Stomach (tissue), 9 donors: Measurements from ENCODE around the gene TSPAN11. TPM values are rescaled to one million over a fixed set of nuclear protein-coding genes. Genes with fewer than 3 reads are reported as not detected.

Experiments used
- DNase-seq, 2 donors: peaks; one replicate each; pipeline versions ENCODE4 v3.0.0 to v3.0.0-alpha.2; 2013 to 2019
- H3K27ac ChIP-seq, 5 donors: fragments of 200-600 bp in 4 of 5; sonication (generic) in 4 of 5; one replicate each; pipeline ENCODE4 v1.5.1; 2013 to 2019; ENCODE audit warnings: mild to moderate bottlenecking in 1 of 5, moderate library complexity in 1 of 5
- H3K27me3 ChIP-seq, 3 donors: fragments of 200-600 bp; sonication (generic); one replicate each; pipeline ENCODE4 v1.5.1; 2017 to 2019; ENCODE audit warnings: mixed run types in 1 of 3
- H3K36me3 ChIP-seq, 4 donors: fragments of 200-600 bp; sonication (generic); 1 replicate in 3 of 4; 2 replicates in 1 of 4; pipeline ENCODE4 v1.5.1; 2016 to 2019
- H3K4me1 ChIP-seq, 4 donors: fragments of 200-600 bp; sonication (generic); one replicate each; pipeline ENCODE4 v1.5.1; 2016 to 2019
- H3K4me3 ChIP-seq, 4 donors: fragments of 200-600 bp; sonication (generic) in 3 of 4; one replicate each; pipeline ENCODE4 v1.5.1; 2016 to 2019; ENCODE audit warnings: mild to moderate bottlenecking in 1 of 4
- H3K9me3 ChIP-seq, 4 donors: fragments of 200-600 bp; sonication (generic); one replicate each; pipeline ENCODE4 v1.5.1; 2016 to 2019
- CTCF ChIP-seq, 7 experiments: fragments of 450-650 bp in 4 of 7; fragments of 200-600 bp in 3 of 7; sonication (generic) in 3 of 7; IDR thresholded peaks; one replicate each; pipeline ENCODE4 v1.5.1; 2016 to 2019; ENCODE audit warnings: antibody characterized with exemption in 7 of 7, control low read depth in 2 of 7, mild to moderate bottlenecking in 1 of 7
- EP300 ChIP-seq: sonication (generic); formaldehyde crosslinking; IDR thresholded peaks from one replicate; pipeline ENCODE4 v1.6.1; 2017; ENCODE audit warnings: antibody characterized with exemption
- POLR2A ChIP-seq, 4 donors: fragments of 450-650 bp; IDR thresholded peaks; one replicate each; pipeline ENCODE4 v1.6.1; 2016; ENCODE audit warnings: antibody characterized with exemption in 4 of 4, control low read depth in 2 of 4, mild to moderate bottlenecking in 1 of 4, moderate library complexity in 1 of 4
- POLR2AphosphoS5 ChIP-seq, 3 donors: sonication (generic); formaldehyde crosslinking; IDR thresholded peaks; one replicate each; pipeline ENCODE4 v1.6.1; 2016; ENCODE audit warnings: antibody characterized with exemption in 3 of 3
- WGBS, 5 donors: extraction: QIAGEN DNeasy Blood & Tissue Kit in 3 of 5; methylation state at CpG; one replicate each; pipeline versions ENCODE4 v1.1.5 to v1.1.7; 2013 to 2018; 5-methylcytosine and 5-hydroxymethylcytosine counted together
- intact Hi-C: fragments of 100-400 bp; cut with DNase I; formaldehyde crosslinking; loops from one replicate; pipeline ENCODE4 v1.15.1; 2023; ENCODE audit warnings: low total_unique reads
- polyA plus RNA-seq, 3 donors: library from polyadenylated mRNA; stranded (reverse); fragments of 200-250 nt; gene quantifications; one replicate each; pipeline ENCODE4 v1.2.3, GENCODE V29; 2013
- total RNA-seq, 5 donors: library from RNA; depleted of rRNA; stranded (reverse); fragments of >200 nt; gene quantifications; one replicate each; pipeline versions ENCODE4 v1.1.0 to v1.2.3, GENCODE V29; 2014 to 2016
- donor health status: healthy with polysubstance abuse.
- donor health status: Bipolar disorder and iron deficiency.
- donor health status: healthy.

Gene TSPAN11
- total and polyA plus RNA-seq, 8 donors, result under 0.01 to 5.5 (median 1.3) TPM

GRCh38 chr12:30934811-30935210, 8.3 kb downstream of the TSPAN11 start:
- no peaks in the 10 kb centered on the region for H3K4me1 ChIP-seq

GRCh38 chr12:30936036-30936435, 9.5 kb downstream of the TSPAN11 start:
- Histone ChIP-seq H3K4me1 (no peaks in the 10 kb centered on the region), H3K4me3 (no peak overlapping the region), H3K36me3 (no peaks in the 10 kb centered on the region), H3K27ac (no peak overlapping the region), H3K27me3 (peaks cover 0 to 5% (median 0%) of the 10 kb centered on the region in 3 donors), H3K9me3 (no peaks in the 10 kb centered on the region)
- no peak for TF ChIP-seq POLR2AphosphoS5 (IDR thresholded peaks at IDR 0.05)
- TF ChIP-seq EP300, result no peak
- no peak for TF ChIP-seq CTCF (IDR thresholded peaks at IDR 0.05)
- no peak for TF ChIP-seq POLR2A (IDR thresholded peaks at IDR 0.05)
- intact Hi-C loops, result no loop called here
- 19 to 43% (median 27%) methylated on average over 2 of the region's 2 CpGs for WGBS, 5 donors
- DNase-seq, result no peak

More at GRCh38 chr12:30934811-30935210, 8.3 kb downstream of the TSPAN11 start:
- peaks cover 0 to 15% (median 0%) of the 10 kb centered on the region in 3 donors for H3K27me3 ChIP-seq
- H3K36me3 ChIP-seq, result no peaks in the 10 kb centered on the region
- no peak overlapping the region for H3K27ac ChIP-seq
- no peaks in the 10 kb centered on the region for H3K9me3 ChIP-seq
- TF ChIP-seq POLR2A (IDR thresholded peaks at IDR 0.05) (no peak), EP300 (no peak), POLR2AphosphoS5 (IDR thresholded peaks at IDR 0.05) (no peak), CTCF (IDR thresholded peaks at IDR 0.05) (no peak)
- intact Hi-C loops, result no loop called here
- no peak overlapping the region for H3K4me3 ChIP-seq
- no peak for DNase-seq
- WGBS, 5 donors, result 67 to 97% (median 90%) methylated on average over 2 of the region's 2 CpGs

GRCh38 chr12:30939234-30939633, 12.7 kb downstream of the TSPAN11 start:
- no peaks in the 10 kb centered on the region for H3K9me3 ChIP-seq
- DNase-seq, result no peak
- H3K4me1 ChIP-seq, result no peaks in the 10 kb centered on the region
- H3K27me3 ChIP-seq, result no peaks in the 10 kb centered on the region
- no peak overlapping the region for H3K4me3 ChIP-seq
- WGBS, 5 donors, result 80 to 90% (median 85%) methylated on average over 4 of the region's 4 CpGs
- no peak for TF ChIP-seq POLR2A (IDR thresholded peaks at IDR 0.05)
- no peak for TF ChIP-seq EP300
- TF ChIP-seq CTCF (IDR thresholded peaks at IDR 0.05), result no peak
- TF ChIP-seq POLR2AphosphoS5 (IDR thresholded peaks at IDR 0.05), result no peak
- intact Hi-C loops, result no loop called here
- H3K36me3 ChIP-seq, result no peaks in the 10 kb centered on the region
- H3K27ac ChIP-seq, result no peak overlapping the region

GRCh38 chr12:30942486-30942885, 15.9 kb downstream of the TSPAN11 start:
- no peaks in the 10 kb centered on the region for H3K27me3 ChIP-seq
- WGBS, 5 donors, result 33 to 75% (median 46%) methylated on average over 1 of the region's 1 CpG
- no peaks in the 10 kb centered on the region for H3K4me1 ChIP-seq
- no peak overlapping the region for H3K4me3 ChIP-seq
- DNase-seq, result no peak
- TF ChIP-seq EP300 (no peak), POLR2A (IDR thresholded peaks at IDR 0.05) (no peak), POLR2AphosphoS5 (IDR thresholded peaks at IDR 0.05) (no peak), CTCF (IDR thresholded peaks at IDR 0.05) (no peak)
- intact Hi-C loops, result no loop called here
- no peak overlapping the region for H3K27ac ChIP-seq
- H3K36me3 ChIP-seq, result no peaks in the 10 kb centered on the region
- no peaks in the 10 kb centered on the region for H3K9me3 ChIP-seq
